Hepatocyte (in vitro differentiated cells): Measurements from ENCODE around the gene MTF2. TPM values are rescaled to one million over a fixed set of nuclear protein-coding genes. Genes with fewer than 3 reads are reported as not detected.

Source experiments
- DNase-seq: peaks from one replicate; pipeline ENCODE4 v3.0.0-alpha.2; 2016; ENCODE audit warnings: low spot score
- H2AFZ ChIP-seq: fragments of 200-600 bp; sonication (generic); 2 replicates; pipeline ENCODE4 v1.6.0; 2016; ENCODE audit warnings: antibody characterized with exemption, mild to moderate bottlenecking
- H3K27ac ChIP-seq: fragments of 200-600 bp; sonication (generic); 2 replicates; pipeline ENCODE4 v1.5.1; 2016; ENCODE audit warnings: mild to moderate bottlenecking
- H3K27me3 ChIP-seq: fragments of 200-600 bp; sonication (generic); 2 replicates; pipeline ENCODE4 v1.6.1; 2016
- H3K36me3 ChIP-seq: fragments of 200-600 bp; sonication (generic); replicated peaks from 2 replicates; pipeline ENCODE4 v1.5.1; 2016; ENCODE audit warnings: low read depth; ENCODE audit not compliant: insufficient read depth
- H3K4me1 ChIP-seq: fragments of 200-600 bp; sonication (generic); 2 replicates; pipeline ENCODE4 v1.5.1; 2016; ENCODE audit warnings: mild to moderate bottlenecking, moderate library complexity; ENCODE audit not compliant: insufficient read depth
- H3K4me2 ChIP-seq: fragments of 200-600 bp; sonication (generic); 2 replicates; pipeline ENCODE4 v1.6.0; 2016
- H3K4me3 ChIP-seq: fragments of 200-600 bp; sonication (generic); 2 replicates; pipeline ENCODE4 v1.5.1; 2016; ENCODE audit warnings: mild to moderate bottlenecking
- H3K79me2 ChIP-seq: fragments of 200-600 bp; sonication (generic); 2 replicates; pipeline ENCODE4 v1.6.0; 2017; ENCODE audit warnings: mild to moderate bottlenecking
- H3K9me2 ChIP-seq: fragments of 200-600 bp; sonication (generic); replicated peaks from 2 replicates; pipeline ENCODE4 v1.6.0; 2017; ENCODE audit warnings: mild to moderate bottlenecking; ENCODE audit not compliant: insufficient read depth
- H3K9me3 ChIP-seq: fragments of 200-600 bp; sonication (generic); 2 replicates; pipeline ENCODE4 v1.5.1; 2016; ENCODE audit warnings: low read depth, mild to moderate bottlenecking
- H4K20me1 ChIP-seq: fragments of 200-600 bp; sonication (generic); 2 replicates; pipeline ENCODE4 v1.6.0; 2016; ENCODE audit warnings: mild to moderate bottlenecking; ENCODE audit not compliant: insufficient read depth, poor library complexity, severe bottlenecking
- EZH2 ChIP-seq: fragments of 200-600 bp; sonication (generic); IDR thresholded peaks from 2 replicates; pipeline ENCODE4 v1.6.1; 2016; ENCODE audit warnings: antibody characterized with exemption, mild to moderate bottlenecking, borderline replicate concordance
- EZH2phosphoT487 ChIP-seq: fragments of 200-600 bp; sonication (generic); IDR thresholded peaks from one replicate; pipeline ENCODE4 v1.6.1; 2018; ENCODE audit warnings: antibody characterized with exemption, mild to moderate bottlenecking, low read depth, moderate library complexity; ENCODE audit not compliant: unreplicated experiment, severe bottlenecking
- WGBS: methylation state at CpG from one replicate; pipeline ENCODE4 v1.1.6; 2016; ENCODE audit warnings: low lambda C conversion rate; ENCODE audit errors: missing lambda C conversion rate; 5-methylcytosine and 5-hydroxymethylcytosine counted together
- polyA plus RNA-seq: library from polyadenylated mRNA; unstranded; fragments of >200 nt; fragmentation: Nextera tagmentation; extraction: Ambion mirVana; gene quantifications from 2 replicates; pipeline ENCODE4 v1.2.1, GENCODE V29; 2016
- total RNA-seq: library from RNA; depleted of rRNA; stranded (reverse); fragments of >200 nt; gene quantifications from 2 replicates; pipeline ENCODE4 v1.2.3, GENCODE V29; 2014
- TF ChIP-seq, protein P1 (sequence below): fragments of 200-600 bp; sonication (generic); IDR thresholded peaks from 2 replicates; pipeline ENCODE4 v1.5.1; 2016; ENCODE audit warnings: antibody characterized with exemption, mild to moderate bottlenecking; ENCODE audit not compliant: poor library complexity

Gene MTF2
- total and polyA plus RNA-seq, 2 experiments from 2014 or later: 29.7 to 37.7 TPM

GRCh38 chr1:93178418-93178817 is 99.3 kb downstream of the MTF2 start:
- TF ChIP-seq EZH2phosphoT487: no peak
- TF ChIP-seq EZH2: no peak
- TF ChIP-seq, protein P1, sequence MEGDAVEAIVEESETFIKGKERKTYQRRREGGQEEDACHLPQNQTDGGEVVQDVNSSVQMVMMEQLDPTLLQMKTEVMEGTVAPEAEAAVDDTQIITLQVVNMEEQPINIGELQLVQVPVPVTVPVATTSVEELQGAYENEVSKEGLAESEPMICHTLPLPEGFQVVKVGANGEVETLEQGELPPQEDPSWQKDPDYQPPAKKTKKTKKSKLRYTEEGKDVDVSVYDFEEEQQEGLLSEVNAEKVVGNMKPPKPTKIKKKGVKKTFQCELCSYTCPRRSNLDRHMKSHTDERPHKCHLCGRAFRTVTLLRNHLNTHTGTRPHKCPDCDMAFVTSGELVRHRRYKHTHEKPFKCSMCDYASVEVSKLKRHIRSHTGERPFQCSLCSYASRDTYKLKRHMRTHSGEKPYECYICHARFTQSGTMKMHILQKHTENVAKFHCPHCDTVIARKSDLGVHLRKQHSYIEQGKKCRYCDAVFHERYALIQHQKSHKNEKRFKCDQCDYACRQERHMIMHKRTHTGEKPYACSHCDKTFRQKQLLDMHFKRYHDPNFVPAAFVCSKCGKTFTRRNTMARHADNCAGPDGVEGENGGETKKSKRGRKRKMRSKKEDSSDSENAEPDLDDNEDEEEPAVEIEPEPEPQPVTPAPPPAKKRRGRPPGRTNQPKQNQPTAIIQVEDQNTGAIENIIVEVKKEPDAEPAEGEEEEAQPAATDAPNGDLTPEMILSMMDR: no peak
- H3K79me2 ChIP-seq: peaks cover 77% of the 10 kb centered on the region
- H4K20me1 ChIP-seq: peaks cover 16% of the 10 kb centered on the region
- peak overlapping the region; percentile 97 for H3K27ac ChIP-seq
- peak overlapping the region; percentile 69 for H3K4me3 ChIP-seq
- H3K4me2 ChIP-seq: peak overlapping the region; percentile 88
- H3K9me2 ChIP-seq: no peaks in the 10 kb centered on the region
- peaks cover 7% of the 10 kb centered on the region for H3K4me1 ChIP-seq
- no peak overlapping the region for H2AFZ ChIP-seq
- H3K9me3 ChIP-seq: no peaks in the 10 kb centered on the region
- 33% methylated on average over 5 of the region's 5 CpGs for WGBS
- DNase-seq: peak; percentile 15
- no peaks in the 10 kb centered on the region for H3K36me3 ChIP-seq
- H3K27me3 ChIP-seq: no peaks in the 10 kb centered on the region

GRCh38 chr1:93179886-93180722 is 101.0 kb downstream of the MTF2 start, which contains the start of gene TMED5:
TMED5 (minus strand) TSS chr1:93180413; CDS start chr1:93180242, 171 bp downstream.
- WGBS: 1% methylated on average over 72 of the region's 78 CpGs
- Histone ChIP-seq H3K4me2 (peak within 1 kb of the TSS; percentile 88), H2AFZ (peak within 1 kb of the TSS; percentile 91), H3K9me2 (no peaks in the 10 kb centered on the region), H3K27ac (peak within 1 kb of the TSS; percentile 97), H3K36me3 (no peaks in the 10 kb centered on the region), H3K9me3 (no peaks in the 10 kb centered on the region), H4K20me1 (peaks cover 16% of the 10 kb centered on the region), H3K4me1 (peaks cover 7% of the 10 kb centered on the region), H3K79me2 (peaks cover 60% of the 10 kb centered on the region), H3K4me3 (peak within 1 kb of the TSS; percentile 80), H3K27me3 (no peaks in the 10 kb centered on the region)
- no peak for TF ChIP-seq EZH2phosphoT487
- DNase-seq: peak; percentile 99

DNA sequence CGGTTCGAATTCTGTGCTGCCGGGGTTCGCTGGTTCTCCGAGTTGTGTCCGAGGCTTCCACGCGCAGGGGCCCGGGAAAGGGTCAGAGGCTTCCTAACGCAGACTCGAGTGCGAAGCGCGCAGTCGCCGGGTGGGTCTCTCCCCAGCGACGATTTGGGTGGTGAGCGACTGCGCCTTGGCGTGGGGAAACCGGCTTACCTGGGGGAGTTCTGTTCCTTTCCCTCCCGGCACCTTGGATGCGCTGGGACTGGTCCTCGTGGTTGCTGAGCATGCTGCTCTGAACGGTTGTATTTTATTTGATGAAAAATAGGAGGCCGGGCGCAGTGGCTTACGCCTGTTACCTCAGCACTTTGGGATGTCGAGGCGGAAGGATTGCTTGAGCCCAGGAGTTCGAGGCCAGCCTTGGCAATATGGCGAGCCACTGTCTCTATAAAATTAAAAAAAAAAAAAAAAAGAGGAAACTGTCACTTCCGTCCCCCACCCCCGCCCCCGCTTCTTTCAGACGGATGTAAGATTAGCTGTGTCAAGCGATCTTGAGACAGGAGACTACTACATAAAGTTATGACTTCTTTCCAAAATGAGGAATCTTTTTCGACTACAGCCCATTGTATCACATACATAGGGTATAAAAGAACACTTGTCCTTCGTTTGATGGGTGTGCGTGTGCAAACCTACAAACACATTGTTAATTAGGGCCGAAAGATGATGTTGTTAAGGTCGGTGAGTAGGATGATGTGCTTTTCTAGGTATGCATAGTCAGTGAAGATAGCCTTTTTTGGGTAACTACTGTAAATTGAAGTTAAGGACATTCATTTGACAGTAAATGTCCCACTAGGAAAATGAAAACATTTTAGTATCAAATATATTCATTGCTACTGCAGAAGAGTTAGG is 101.9 kb downstream of the MTF2 start, which contains the start of gene CCDC18:
TSS of gene CCDC18 (plus strand) at position 2 of the 891 bp plus-strand sequence. CDS start 2,638 bp downstream, outside the sequence.
- peaks cover 16% of the 10 kb centered on the region for H4K20me1 ChIP-seq
- H3K79me2 ChIP-seq: peaks cover 52% of the 10 kb centered on the region
- H3K9me2 ChIP-seq: no peaks in the 10 kb centered on the region
- H3K4me1 ChIP-seq: peaks cover 7% of the 10 kb centered on the region
- H3K9me3 ChIP-seq: no peaks in the 10 kb centered on the region
- WGBS: 4% methylated on average over 40 of the region's 43 CpGs
- H3K36me3 ChIP-seq: no peaks in the 10 kb centered on the region
- peak within 1 kb of the TSS; percentile 80 for H3K4me3 ChIP-seq
- H3K4me2 ChIP-seq: peak within 1 kb of the TSS; percentile 88
- H3K27me3 ChIP-seq: no peaks in the 10 kb centered on the region
- no peak for DNase-seq
- TF ChIP-seq, protein P1: no peak
- TF ChIP-seq EZH2 (no peak), EZH2phosphoT487 (no peak)
- peak within 1 kb of the TSS; percentile 91 for H2AFZ ChIP-seq
- peak within 1 kb of the TSS; percentile 97 for H3K27ac ChIP-seq
